Smooth muscle cell (in vitro differentiated cells): ENCODE measurements around the gene DMRTB1. TPM values are rescaled to one million over a fixed set of nuclear protein-coding genes. Genes with fewer than 3 reads are reported as not detected.
A peak's percentile ranks its signal among the peaks of the same experiment; 100 is the strongest.

ENCODE experiments used
- DNase-seq: peaks from one replicate; lab custom pipeline; 2025; ENCODE audit not compliant: unreplicated experiment; lab: John Stamatoyannopoulos, UW
- H2AFZ ChIP-seq: fragments of 200-600 bp; sonication (generic); 2 replicates; pipeline ENCODE4 v1.6.0; 2016; ENCODE audit warnings: antibody characterized with exemption, low read depth, mild to moderate bottlenecking
- H3F3A ChIP-seq: fragments of 200-600 bp; sonication (generic); 2 replicates; pipeline ENCODE4 v1.6.0; 2017; ENCODE audit warnings: antibody characterized with exemption, low read depth
- H3K27ac ChIP-seq: fragments of 200-600 bp; sonication (generic); 2 replicates; pipeline ENCODE4 v1.5.1; 2016; ENCODE audit warnings: low read depth, mild to moderate bottlenecking
- H3K27me3 ChIP-seq: fragments of 200-600 bp; sonication (generic); 2 replicates; pipeline ENCODE4 v1.6.1; 2016; ENCODE audit warnings: low read depth, mild to moderate bottlenecking
- H3K36me3 ChIP-seq: fragments of 200-600 bp; sonication (generic); 2 replicates; pipeline ENCODE4 v1.5.1; 2016; ENCODE audit warnings: low read depth
- H3K4me1 ChIP-seq: fragments of 200-600 bp; sonication (generic); 2 replicates; pipeline ENCODE4 v1.5.1; 2016; ENCODE audit warnings: low read depth
- H3K4me2 ChIP-seq: fragments of 200-600 bp; sonication (generic); 2 replicates; pipeline ENCODE4 v1.6.0; 2016; ENCODE audit warnings: mild to moderate bottlenecking
- H3K4me3 ChIP-seq: fragments of 200-600 bp; sonication (generic); 2 replicates; pipeline ENCODE4 v1.5.1; 2016; ENCODE audit warnings: mild to moderate bottlenecking
- H3K79me2 ChIP-seq: fragments of 200-600 bp; sonication (generic); 2 replicates; pipeline ENCODE4 v1.6.0; 2016; ENCODE audit warnings: low read depth, mild to moderate bottlenecking
- H3K9ac ChIP-seq: fragments of 200-600 bp; sonication (generic); 2 replicates; pipeline ENCODE4 v1.6.0; 2016; ENCODE audit warnings: low read depth
- H3K9me3 ChIP-seq: fragments of 200-600 bp; sonication (generic); replicated peaks from 2 replicates; pipeline ENCODE4 v1.5.1; 2016; ENCODE audit warnings: low read depth
- H4K20me1 ChIP-seq: fragments of 200-600 bp; sonication (generic); 2 replicates; pipeline ENCODE4 v1.6.0; 2016; ENCODE audit warnings: low read depth
- WGBS: methylation state at CpG from one replicate; pipeline ENCODE4 v1.1.7; 2016; ENCODE audit warnings: low lambda C conversion rate; 5-methylcytosine and 5-hydroxymethylcytosine counted together
- polyA plus RNA-seq: library from polyadenylated mRNA; unstranded; fragments of >200 nt; fragmentation: Nextera tagmentation; extraction: Ambion mirVana; gene quantifications from 2 replicates; pipeline ENCODE4 v1.2.1, GENCODE V29; 2016
- total RNA-seq: library from RNA; depleted of rRNA; stranded (reverse); fragments of >200 nt; gene quantifications from 2 replicates; pipeline ENCODE4 v1.2.3, GENCODE V29; 2014
- TF ChIP-seq, protein P1 (sequence below): fragments of 200-600 bp; sonication (generic); IDR thresholded peaks from 2 replicates; pipeline ENCODE4 v1.5.1; 2017; ENCODE audit warnings: borderline replicate concordance, mild to moderate bottlenecking, antibody characterized with exemption; ENCODE audit not compliant: insufficient read depth, poor library complexity, severe bottlenecking

The DMRTB1 gene
- total and polyA plus RNA-seq, 2 experiments from 2014 or later, result not detected

DNA sequence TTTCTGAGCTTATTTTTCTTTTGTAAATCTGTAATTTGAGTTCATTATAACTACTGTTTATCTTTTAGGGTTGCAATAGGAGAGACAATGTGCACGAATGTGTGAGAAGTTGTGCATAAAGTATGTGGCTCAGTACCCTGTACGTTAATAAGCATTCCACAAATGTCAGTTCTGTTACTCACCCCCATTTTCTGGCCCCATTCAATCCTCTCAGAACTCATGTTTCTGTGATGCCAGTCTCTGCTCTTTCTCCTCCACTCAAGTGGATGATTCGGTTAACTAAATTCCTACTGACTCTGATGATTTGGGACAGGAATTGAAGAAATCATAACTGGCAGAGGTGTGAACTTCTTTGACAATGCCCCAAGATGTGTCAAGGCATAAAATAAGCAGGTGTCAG is 10.2 kb upstream of the DMRTB1 start:
- Histone ChIP-seq H3K79me2 (no peaks in the 10 kb centered on the region), H3K4me2 (peak overlapping the region; percentile 64), H3K27ac (peak overlapping the region; percentile 5), H3F3A (peaks cover 3% of the 10 kb centered on the region), H3K4me1 (peaks cover 18% of the 10 kb centered on the region), H3K9ac (no peak overlapping the region), H4K20me1 (no peaks in the 10 kb centered on the region), H3K27me3 (no peaks in the 10 kb centered on the region), H3K4me3 (no peak overlapping the region), H2AFZ (no peak overlapping the region), H3K36me3 (no peaks in the 10 kb centered on the region), H3K9me3 (no peaks in the 10 kb centered on the region)
- WGBS, result 2% methylated on average over 3 of the region's 3 CpGs
- TF ChIP-seq, protein P1, sequence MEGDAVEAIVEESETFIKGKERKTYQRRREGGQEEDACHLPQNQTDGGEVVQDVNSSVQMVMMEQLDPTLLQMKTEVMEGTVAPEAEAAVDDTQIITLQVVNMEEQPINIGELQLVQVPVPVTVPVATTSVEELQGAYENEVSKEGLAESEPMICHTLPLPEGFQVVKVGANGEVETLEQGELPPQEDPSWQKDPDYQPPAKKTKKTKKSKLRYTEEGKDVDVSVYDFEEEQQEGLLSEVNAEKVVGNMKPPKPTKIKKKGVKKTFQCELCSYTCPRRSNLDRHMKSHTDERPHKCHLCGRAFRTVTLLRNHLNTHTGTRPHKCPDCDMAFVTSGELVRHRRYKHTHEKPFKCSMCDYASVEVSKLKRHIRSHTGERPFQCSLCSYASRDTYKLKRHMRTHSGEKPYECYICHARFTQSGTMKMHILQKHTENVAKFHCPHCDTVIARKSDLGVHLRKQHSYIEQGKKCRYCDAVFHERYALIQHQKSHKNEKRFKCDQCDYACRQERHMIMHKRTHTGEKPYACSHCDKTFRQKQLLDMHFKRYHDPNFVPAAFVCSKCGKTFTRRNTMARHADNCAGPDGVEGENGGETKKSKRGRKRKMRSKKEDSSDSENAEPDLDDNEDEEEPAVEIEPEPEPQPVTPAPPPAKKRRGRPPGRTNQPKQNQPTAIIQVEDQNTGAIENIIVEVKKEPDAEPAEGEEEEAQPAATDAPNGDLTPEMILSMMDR, result no peak
- DNase-seq, result no peak

DNA sequence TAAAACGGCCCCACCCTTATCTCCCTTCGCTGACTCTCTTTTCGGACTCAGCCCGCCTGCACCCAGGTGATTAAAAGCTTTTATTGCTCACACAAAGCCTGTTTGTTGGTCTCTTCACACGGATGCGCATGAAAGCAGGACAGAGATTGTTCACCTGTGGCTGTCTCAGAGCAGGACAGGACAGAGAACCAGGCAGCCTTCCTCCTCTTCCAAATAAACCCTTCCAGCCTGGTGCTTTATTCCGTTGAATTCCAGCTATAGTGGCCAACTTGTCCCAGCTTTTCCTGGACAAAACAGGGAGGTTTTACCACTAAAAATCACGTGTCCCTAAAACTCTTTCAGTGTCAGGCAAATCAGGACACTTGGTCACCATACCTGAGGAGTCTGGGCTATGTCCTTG is 9.5 kb upstream of the DMRTB1 start:
- Histone ChIP-seq H3K27me3 (no peaks in the 10 kb centered on the region), H3K9me3 (no peaks in the 10 kb centered on the region), H4K20me1 (no peaks in the 10 kb centered on the region), H3K79me2 (no peaks in the 10 kb centered on the region), H3K9ac (no peak overlapping the region), H3K27ac (no peak overlapping the region), H3K4me3 (no peak overlapping the region), H2AFZ (no peak overlapping the region), H3K36me3 (no peaks in the 10 kb centered on the region), H3K4me2 (peak overlapping the region; percentile 40), H3K4me1 (peaks cover 18% of the 10 kb centered on the region), H3F3A (peaks cover 3% of the 10 kb centered on the region)
- 13% methylated on average over 8 of the region's 8 CpGs for WGBS
- no peak for DNase-seq
- TF ChIP-seq, protein P1, result no peak

DNA sequence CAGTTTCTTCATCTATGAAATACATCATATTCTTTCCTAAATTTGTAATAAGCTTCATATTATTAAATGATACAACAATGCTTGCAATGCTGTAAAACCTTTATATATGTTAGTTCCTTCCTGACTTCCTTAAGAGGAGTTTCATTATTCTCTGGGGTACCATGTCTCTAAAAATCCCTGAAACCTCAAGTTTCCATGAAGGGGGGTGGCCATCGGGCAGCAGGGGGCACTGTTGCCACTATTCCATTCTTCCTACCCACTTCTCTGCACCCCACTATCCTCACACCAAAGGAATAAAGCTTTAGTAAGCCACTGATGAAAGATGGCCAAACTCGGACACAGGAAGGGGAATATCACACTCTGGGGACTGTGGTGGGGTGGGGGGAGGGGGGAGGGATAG is 9.0 kb upstream of the DMRTB1 start:
- no peak overlapping the region for H3K4me3 ChIP-seq
- peaks cover 3% of the 10 kb centered on the region for H3F3A ChIP-seq
- H4K20me1 ChIP-seq, result no peaks in the 10 kb centered on the region
- no peaks in the 10 kb centered on the region for H3K79me2 ChIP-seq
- H3K4me1 ChIP-seq, result peaks cover 18% of the 10 kb centered on the region
- H3K36me3 ChIP-seq, result no peaks in the 10 kb centered on the region
- 28% methylated on average over 2 of the region's 2 CpGs for WGBS
- no peak overlapping the region for H2AFZ ChIP-seq
- no peaks in the 10 kb centered on the region for H3K9me3 ChIP-seq
- no peaks in the 10 kb centered on the region for H3K27me3 ChIP-seq
- TF ChIP-seq, protein P1, result peak; percentile 32
- H3K4me2 ChIP-seq, result no peak overlapping the region
- no peak overlapping the region for H3K9ac ChIP-seq
- H3K27ac ChIP-seq, result no peak overlapping the region
- DNase-seq, result no peak

DNA sequence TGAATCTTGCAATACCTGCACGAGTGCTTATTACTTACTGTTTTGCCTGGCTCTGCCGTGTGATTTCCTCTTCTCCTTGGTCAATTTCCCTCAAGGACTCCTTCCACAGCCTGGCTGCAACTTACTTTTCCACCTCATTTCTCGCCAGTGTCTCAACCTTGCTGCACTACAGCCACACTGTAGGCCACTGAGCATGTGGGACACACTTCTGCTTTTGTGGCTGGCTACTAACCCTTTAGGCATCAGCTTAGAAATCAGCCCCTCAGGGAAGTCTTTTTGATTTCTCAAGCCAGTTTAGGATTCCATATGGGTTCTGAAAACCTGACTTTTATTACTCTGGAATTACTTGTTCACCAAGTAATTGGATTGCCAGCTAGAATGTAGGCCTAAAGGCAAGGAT is 5.2 kb upstream of the DMRTB1 start:
- WGBS, result 97% methylated on average over 3 of the region's 3 CpGs
- peaks cover 7% of the 10 kb centered on the region for H3K4me1 ChIP-seq
- H3K4me3 ChIP-seq, result no peak overlapping the region
- no peak for DNase-seq
- peaks cover 3% of the 10 kb centered on the region for H3F3A ChIP-seq
- no peak overlapping the region for H2AFZ ChIP-seq
- H3K36me3 ChIP-seq, result no peaks in the 10 kb centered on the region
- no peaks in the 10 kb centered on the region for H3K9me3 ChIP-seq
- no peaks in the 10 kb centered on the region for H3K79me2 ChIP-seq
- H3K27ac ChIP-seq, result no peak overlapping the region
- no peaks in the 10 kb centered on the region for H4K20me1 ChIP-seq
- TF ChIP-seq, protein P1, result no peak
- no peak overlapping the region for H3K9ac ChIP-seq
- H3K27me3 ChIP-seq, result no peaks in the 10 kb centered on the region
- H3K4me2 ChIP-seq, result no peak overlapping the region
